ENCODE results near the gene TFE3.

Gene TFE3, protein sequence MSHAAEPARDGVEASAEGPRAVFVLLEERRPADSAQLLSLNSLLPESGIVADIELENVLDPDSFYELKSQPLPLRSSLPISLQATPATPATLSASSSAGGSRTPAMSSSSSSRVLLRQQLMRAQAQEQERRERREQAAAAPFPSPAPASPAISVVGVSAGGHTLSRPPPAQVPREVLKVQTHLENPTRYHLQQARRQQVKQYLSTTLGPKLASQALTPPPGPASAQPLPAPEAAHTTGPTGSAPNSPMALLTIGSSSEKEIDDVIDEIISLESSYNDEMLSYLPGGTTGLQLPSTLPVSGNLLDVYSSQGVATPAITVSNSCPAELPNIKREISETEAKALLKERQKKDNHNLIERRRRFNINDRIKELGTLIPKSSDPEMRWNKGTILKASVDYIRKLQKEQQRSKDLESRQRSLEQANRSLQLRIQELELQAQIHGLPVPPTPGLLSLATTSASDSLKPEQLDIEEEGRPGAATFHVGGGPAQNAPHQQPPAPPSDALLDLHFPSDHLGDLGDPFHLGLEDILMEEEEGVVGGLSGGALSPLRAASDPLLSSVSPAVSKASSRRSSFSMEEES

GRCh38 chrX:49043220-49043986 lies at the start of gene TFE3:
Gene TFE3, minus strand, starts transcription at chrX:49043357. Its CDS starts 131 bp downstream, at chrX:49043226.
- peak; percentile 99 for DNase-seq

- DNase-seq, result no peak
Measured at GRCh38 chrX:49089553-49089952, 46.4 kb upstream of the TFE3 start.

DNA sequence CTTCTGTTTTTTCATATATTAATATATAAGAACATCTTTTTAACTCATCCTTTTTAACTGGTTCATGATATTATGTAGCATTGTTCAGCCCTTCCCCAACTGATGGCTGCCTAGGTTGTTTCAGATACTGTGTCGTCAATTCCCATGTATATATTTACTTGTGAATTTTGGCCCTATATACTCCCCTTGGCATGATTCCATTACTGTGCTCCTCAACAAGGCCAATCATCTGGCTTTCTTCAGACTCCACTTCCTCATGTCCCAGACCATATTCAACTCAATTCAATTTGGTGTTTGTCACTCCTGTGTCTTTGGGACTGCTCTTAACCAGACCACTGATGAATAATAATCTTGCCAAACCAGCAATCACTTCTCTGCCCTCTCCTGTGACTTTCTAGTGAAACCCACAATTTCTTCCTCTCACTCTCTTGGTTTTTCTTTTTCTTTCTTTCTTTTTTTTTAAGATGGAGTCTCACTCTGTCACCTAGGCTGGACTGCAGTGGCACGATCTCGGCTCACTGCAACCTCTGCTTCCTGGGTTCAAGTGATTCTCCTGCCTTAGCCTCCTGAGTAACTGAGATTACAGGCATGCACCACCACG lies 39.2 kb upstream of the TFE3 start:
- no peak for DNase-seq

DNA sequence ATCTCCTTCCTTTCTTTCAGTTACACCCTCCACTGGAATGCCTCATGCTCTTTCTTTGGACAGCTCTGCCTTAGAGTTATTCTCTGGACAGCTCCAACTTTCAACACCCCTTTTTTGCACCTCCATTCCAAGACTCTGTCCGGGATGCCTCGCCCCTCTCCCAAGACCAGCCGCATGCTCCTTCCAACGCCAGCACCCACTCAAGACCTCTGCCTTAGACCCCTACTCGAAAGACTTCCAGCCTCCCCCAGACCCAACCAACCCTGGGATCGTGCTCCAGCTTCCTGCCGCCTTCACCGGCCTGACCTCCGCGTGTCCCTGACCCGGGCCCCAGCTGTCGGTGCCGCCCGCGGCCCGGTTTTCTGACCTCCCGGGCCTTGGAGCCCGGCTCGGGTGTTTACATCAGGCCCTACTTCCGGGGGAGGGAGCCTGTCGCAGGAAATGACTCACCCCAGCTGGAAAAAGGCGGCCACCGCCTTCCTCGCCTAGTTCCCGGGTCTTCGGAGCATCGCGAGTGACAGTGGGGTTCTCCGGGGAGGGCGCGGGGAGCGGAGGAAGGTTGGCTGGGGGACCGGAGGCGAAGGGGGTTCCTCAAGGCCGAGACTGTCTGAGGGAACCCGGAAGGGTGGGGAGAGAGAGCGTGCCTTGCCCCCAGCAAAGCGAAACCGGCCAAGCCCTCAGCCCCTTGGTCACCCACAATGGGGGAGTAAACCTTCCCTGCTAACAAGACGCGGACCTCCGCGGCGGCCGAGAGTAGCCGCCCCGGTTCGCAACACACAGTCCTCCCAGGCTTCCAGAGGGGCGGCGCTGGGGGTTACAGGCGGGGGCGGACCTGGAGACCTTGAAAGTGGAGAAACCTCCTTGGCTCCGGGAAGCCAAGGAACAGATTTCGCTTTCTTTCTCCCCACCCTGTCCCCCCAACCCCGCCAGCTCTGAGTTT lies 36.6 kb upstream of the TFE3 start, which contains the start of gene WDR45:
Gene WDR45 (minus strand): TSS at position 399 of the 940 bp plus-strand sequence. CDS start 1,792 bp downstream, outside the sequence.
- peak; percentile 83 for DNase-seq

DNA sequence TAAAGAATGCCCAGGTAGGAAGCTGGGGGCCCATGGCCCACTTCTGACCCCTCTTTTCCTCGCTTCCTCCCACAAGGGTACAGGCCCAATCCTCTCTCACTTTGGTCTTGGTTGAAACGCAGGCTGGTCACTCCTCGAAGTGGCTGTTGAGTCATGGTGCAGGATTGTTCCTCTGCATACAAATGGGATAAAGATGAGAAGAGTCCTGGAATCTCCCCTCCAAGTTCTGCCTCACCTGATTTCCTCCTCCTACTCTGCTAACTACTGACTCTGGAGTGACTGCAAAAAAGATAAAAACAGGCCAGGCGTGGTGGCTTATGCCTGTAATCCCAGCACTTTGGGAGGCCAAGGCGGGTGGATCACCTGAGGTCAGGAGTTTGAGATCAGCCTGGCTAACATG lies 34.8 kb upstream of the TFE3 start:
- DNase-seq, result no peak

DNA sequence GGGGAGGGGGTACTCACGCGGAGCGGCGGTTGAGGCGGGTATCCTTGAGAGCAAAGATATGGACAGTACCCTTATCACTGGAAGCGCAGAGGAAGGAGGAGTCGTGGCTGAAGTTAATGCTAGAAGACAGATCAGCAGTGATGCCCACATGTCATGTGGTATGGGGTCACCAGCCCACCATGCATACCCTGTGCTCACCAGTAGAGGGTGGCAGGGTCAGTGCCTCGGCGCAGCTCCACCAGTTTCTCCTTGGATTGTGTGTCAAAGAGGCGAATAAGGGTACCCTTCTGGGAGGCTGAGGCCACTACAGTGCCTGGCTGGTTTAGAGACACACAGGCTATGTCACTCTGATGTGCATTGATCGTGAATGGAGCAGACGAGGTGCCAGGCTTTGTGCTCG lies 32.2 kb upstream of the TFE3 start:
- no peak for DNase-seq

GRCh38 chrX:49073601-49074575 lies 30.7 kb upstream of the TFE3 start, which contains the start of gene PRAF2:
Gene PRAF2, minus strand, starts transcription at chrX:49074002. Its CDS starts 15 bp downstream, at chrX:49073987.
- peak; percentile 94 for DNase-seq

DNA sequence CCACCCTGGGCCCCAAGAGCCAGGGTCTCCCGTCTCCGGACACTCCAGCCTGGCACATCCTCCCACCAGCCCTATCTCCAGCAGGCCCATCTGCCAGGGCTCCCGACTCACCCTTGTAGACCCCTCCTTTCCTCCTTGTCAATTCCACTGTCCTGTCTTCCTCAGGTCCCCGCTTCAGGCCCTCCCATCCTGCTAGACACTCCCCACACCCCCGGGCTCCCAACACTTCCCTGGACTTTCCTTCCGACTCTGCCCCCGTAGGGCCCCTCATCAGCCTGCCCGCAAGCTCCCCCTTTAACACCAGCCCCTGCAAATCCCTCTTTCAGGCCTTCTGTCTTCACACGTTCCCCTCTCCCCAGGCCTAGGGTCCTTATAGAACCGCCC lies 29.5 kb upstream of the TFE3 start:
- no peak for DNase-seq

- peak; percentile 83 for DNase-seq
Measured at GRCh38 chrX:49071877-49072711, 28.9 kb upstream of the TFE3 start.

- no peak for DNase-seq
Measured at GRCh38 chrX:49070988-49071387, 27.8 kb upstream of the TFE3 start.

DNA sequence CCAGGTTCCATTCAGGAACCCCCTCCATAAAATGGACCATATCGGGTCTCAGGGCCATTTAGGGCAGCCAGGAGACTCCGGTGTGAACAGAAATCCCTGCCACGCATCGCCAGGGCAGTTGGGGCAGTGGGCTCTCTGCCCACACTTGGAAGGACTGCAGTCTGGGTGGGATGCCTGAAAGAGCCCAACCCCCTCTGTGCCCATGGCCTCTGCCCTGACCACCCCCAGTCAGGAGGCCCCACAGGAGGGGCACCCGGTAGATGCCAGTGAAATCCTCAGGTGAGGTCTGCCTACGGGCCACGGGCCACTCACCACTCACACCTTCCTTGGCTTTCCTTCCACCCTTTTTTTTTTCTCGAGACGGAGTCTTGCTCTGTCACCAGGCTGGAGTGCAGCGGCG lies 25.9 kb upstream of the TFE3 start:
- no peak for DNase-seq

DNA sequence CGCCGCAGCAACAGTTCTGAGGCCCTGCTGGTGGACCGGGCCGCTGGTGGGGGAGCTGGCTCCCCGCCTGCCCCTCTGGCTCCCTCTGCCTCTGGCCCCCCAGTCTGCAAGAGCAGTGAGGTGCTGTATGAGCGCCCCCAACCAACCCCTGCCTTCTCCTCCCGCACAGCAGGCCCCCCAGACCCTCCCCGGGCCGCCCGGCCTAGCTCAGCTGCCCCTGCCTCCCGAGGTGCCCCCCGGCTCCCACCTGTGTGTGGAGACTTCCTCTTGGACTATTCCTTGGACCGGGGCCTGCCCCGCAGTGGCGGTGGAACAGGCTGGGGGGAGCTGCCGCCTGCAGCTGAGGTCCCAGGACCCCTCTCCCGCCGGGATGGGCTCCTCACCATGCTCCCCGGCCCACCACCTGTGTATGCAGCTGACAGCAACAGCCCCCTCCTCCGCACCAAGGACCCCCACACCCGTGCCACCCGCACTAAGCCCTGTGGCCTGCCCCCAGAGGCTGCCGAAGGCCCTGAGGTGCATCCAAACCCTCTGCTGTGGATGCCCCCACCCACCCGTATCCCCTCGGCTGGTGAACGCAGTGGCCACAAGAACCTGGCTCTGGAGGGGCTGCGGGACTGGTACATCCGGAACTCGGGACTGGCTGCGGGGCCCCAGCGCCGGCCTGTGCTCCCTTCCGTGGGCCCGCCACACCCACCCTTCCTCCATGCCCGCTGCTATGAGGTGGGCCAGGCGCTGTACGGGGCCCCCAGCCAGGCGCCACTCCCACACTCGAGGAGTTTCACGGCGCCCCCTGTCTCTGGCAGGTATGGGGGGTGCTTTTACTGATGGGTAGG lies 24.3 kb upstream of the TFE3 start:
- DNase-seq, result no peak

DNA sequence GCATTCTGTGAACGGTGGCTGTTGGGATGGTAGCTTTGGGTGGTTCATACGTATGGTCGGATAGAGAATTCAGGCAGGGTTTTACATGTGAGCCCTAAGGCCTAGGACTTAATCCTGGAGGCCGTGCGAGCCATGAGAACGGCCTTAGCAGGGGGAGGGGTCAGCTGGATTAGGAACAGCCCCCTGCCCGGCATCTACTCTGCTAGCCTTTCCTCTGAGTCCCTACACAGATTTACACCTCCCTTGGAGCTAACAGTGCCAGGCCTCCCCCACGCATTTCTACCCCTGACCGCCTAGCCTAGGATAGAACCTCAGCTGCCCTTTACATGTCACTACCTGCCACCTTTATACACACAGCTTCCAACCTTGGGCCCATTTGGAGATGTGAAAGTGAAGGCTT lies 23.5 kb upstream of the TFE3 start:
- DNase-seq, result no peak

DNA sequence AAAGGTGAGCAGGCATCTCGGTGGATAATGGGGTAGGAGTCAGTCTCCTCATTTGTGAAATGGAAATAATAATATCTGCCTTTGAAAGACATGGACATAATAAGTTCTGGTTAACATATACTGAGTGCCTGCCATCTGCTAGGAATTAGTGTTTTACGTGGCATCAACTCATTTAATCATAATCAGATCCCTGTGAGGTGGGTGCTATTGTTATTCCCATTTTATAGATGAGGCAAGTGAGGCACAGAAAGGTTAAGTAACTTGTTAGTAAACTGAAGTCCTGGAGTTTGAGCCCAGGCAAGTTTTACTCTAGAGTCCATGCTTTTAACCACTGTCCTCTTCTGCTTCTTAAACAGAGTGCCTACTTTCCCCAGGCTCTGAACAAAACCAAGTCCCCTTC lies 23.1 kb upstream of the TFE3 start:
- DNase-seq, result no peak

- no peak for DNase-seq
Measured at GRCh38 chrX:49064735-49065134, 21.6 kb upstream of the TFE3 start.

DNA sequence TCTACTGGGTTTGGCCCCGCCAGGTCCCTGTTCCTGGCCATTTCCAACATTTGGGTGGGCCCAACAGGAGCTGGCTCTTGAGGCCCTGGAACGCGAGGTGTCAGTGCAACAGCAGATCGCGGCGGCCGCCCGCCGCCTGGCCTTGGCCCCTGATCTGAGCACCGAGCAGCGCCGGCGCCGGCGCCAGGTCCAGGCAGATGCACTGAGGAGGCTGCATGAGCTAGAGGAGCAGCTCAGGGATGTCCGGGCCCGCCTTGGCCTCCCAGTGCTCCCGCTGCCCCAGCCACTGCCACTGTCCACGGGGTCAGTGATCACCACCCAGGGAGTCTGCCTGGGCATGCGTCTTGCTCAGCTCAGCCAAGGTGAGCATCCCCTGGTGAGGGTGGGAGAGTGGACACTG lies 21.1 kb upstream of the TFE3 start:
- no peak for DNase-seq

GRCh38 chrX:49063715-49064114 lies 20.6 kb upstream of the TFE3 start:
- no peak for DNase-seq

DNA sequence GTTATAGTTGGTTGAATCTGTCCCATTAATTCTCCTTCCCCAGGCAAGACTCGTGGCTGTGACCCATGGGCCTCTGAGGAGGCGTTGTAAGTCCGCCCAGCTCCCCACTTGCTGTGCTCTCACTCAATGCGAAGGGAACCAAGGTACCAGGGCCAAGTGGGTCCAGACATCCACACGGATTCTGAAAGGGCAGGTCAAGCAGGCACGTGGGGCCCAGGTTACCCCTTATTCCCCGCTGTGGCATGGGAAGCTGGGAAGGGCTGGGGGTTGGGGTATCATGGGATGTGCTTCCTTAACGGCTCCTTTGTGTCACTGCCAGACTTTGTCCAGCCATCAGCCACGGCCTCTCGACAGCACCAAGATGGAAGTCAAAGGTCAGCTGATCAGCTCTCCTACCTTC lies 18.8 kb upstream of the TFE3 start:
- no peak for DNase-seq

DNA sequence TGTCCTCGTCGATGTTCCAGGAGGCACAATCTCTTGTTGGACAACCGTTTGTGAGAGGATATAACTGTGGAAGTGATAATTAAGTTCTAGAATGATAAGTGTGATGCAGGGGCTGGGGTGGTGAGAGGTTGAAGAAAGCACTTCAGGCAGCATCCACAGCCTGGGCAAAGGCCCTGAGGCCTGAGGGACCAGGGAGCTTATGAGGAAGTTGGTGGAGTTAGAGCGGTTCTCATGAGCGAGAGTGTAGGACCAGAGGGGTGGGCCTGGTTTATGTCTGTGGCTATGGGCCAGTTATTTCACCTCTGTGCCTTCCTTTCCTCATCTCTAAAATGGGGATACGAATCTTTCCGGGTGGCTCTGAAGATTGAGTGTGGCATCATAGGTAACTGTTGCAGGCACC lies 18.3 kb upstream of the TFE3 start:
- DNase-seq, result no peak

Measured in islet precursor cell (in vitro differentiated cells).